HG03108 (cell line): Measurements from ENCODE around the gene SARS2.
"Not testable (repeated sequence)": the region's sequence is repeated elsewhere in the genome, so short reads cannot be mapped to it uniquely, and the experiment has no call there.

Experiments used
- ATAC-seq: cut with Tn5 transposase; IDR thresholded peaks from one replicate; pipeline ENCODE4 v1.9.1; 2021; ENCODE audit warnings: moderate library complexity; ENCODE audit not compliant: unreplicated experiment

The SARS2 gene

GRCh38 chr19:38949580-38950367 lies 19.2 kb upstream of the SARS2 start:
- ATAC-seq = no peak

- ATAC-seq = no peak
These were observed 15.9 kb upstream of the SARS2 start for GRCh38 chr19:38946229-38947010.

DNA sequence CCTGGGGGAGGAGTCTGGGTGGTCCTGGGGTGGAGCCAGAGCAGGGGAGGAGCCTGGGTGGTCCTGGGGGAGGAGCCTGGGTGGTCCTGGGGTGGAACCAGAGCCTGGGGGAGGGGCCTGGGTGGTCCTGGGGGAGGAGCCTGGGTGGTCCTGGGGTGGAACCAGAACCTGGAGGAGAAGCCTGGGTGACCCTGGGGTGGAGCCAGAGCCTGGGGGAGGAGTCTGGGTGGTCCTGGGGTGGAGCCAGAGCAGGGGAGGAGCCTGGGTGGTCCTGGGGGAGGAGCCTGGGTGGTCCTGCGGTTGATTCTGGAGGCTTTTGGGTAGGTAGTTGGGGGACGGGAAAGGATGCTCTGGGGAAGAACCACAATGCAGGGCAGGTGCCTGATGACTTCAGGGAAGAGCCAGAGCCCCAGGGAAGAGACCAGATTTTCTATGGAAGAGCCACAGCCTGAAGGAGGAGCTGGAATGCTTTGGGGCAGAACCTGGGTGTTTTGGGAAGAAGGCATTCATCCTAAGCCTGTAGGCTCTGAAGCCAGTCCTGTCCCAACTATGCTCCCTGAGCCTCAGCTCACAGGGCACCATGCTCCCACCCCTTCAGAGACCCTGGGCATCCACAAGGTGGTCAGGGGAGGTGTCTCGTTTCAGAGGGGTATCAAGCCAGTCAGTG lies 15.1 kb upstream of the SARS2 start:
- no peak for ATAC-seq

- no peak for ATAC-seq
These were observed 14.5 kb upstream of the SARS2 start for GRCh38 chr19:38944981-38945506.

- ATAC-seq = no peak
These were observed 12.1 kb upstream of the SARS2 start for GRCh38 chr19:38942471-38943181.

- no peak for ATAC-seq
These were observed 11.4 kb upstream of the SARS2 start for GRCh38 chr19:38941979-38942378.

GRCh38 chr19:38941466-38941865 lies 10.9 kb upstream of the SARS2 start:
- ATAC-seq = not testable (repeated sequence)

DNA sequence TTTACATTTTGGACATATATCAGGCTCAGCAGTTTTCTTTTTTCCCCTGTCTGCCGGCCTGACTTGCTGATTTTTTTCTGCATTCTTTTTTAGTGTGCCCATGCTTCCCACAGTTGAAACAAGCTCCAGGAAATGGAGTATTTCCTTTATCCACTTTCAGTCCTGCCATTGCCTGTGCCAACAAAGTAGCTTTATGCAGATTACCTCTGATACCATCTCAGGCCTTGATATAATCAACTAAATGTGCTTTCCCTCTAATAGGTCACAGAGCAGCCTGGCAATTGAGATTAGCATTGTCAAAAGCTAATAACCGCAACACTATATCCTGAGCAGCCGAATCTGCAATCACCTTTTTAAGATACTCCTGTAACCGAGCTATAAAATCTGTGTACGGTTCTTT lies 9.4 kb upstream of the SARS2 start:
- no peak for ATAC-seq

DNA sequence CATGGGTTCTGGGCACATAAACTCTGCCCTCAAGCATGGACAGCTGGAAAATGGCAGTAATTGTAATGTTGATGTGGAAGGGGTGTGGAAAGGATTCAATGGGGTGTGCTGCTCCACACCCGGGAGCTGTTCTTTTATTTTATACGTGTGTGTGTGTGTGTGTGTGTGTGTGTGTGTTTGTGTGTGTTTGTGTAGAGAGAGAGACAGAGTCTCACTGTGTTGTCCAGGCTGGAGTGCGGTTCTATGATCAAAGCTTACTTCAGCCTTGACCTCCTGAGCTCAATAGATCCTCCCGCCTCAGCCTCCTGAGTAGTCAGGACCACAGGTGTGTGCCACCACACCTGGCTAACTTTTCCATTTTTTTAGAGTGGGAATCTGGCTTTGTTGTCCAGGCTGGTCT lies 3.0 kb upstream of the SARS2 start:
- no peak for ATAC-seq

GRCh38 chr19:38932425-38933179 lies 2.0 kb upstream of the SARS2 start:
- no peak for ATAC-seq

DNA sequence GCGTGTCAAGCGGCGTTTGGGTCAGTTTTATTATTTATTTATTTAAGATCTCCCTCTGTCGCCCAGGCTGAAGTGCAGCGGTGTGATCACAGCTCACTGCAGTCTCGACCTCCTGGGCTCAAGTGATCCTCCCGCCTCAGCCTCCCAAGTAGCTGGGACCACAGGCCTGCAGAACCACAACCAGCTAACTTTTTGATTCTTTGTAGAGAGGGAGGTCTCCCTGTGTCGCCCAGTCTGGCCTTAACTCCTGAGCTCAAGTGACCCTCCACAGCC lies 894 bp upstream of the SARS2 start:
- ATAC-seq = no peak

GRCh38 chr19:38930776-38931520 lies 385 bp upstream of the SARS2 start, which contains the start of gene MRPS12:
MRPS12 (plus strand) TSS chr19:38930944; CDS start chr19:38931295, 351 bp downstream.
- peak; percentile 92 for ATAC-seq

DNA sequence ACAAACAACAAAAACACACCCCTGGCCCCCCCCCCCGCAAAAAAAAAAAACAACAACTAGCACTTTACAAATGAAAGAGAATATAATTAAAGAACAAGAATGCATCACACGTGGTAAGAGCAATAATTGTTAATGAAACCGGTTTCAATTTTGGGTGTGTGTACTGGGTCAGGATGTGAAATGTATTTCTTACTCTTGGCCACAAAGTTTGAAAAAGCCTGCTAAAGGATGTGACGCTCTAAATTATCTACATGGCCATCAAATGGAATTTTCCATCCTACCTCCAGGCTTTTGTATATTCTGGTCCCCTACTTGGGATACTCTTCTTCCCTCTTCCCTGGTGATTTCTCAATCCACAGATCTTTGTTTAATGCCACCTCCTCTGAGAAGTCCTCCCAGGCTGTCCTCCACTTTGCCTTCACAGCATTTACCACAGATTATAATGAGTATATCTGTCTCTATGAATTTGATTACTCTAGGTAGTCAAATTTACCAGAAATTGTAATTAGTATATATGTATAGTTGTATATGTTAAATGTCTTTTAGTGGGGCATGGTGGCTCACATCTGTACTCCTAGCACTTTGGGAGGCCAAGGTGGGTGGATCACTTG lies 2.1 kb downstream of the SARS2 start:
- ATAC-seq = no peak

DNA sequence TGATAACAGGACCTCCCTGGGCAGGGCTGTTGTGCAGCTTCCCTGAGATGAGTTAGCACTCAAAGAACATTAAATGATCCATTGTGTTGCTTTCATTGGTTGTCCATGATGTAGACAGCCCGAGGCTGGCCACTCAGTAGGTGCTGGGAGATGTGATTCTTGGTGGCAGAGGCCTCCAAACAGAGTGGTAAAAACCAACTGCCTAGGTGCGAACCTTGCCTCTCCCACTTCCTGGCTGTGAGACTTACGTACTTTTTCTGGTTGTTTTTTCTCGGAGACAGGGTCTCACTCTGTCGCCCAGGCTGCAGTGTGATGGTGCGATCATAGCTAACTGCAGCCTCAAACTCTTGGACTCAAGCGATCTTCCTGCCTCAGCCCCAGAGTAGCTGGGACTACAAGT lies 6.2 kb downstream of the SARS2 start:
- no peak for ATAC-seq

DNA sequence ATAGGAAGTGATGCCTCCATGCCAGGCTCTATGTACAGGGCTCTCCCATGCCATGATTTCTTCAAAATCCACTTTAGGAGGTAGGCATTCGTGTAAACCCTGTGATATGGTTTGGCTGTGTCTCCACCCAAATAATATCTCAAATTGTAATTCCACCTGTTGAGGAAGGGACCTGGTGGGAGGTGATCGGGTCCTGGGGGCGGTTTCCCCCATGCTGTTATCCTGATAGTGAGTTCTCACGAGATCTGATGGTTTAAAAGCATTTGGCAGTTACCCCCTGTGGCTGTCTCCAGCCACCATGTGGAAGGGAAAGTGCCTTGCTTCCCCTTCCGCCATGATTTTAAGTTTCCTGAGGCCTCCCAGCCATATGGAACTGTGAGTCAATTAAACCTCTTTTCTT lies 8.1 kb downstream of the SARS2 start:
- ATAC-seq = no peak

GRCh38 chr19:38921420-38922274 lies 8.9 kb downstream of the SARS2 start:
- no peak for ATAC-seq

GRCh38 chr19:38920602-38921419 lies 9.8 kb downstream of the SARS2 start:
- ATAC-seq = no peak
